ENCODE measurements around the gene GSTO2.
"Not testable (repeated sequence)": the region's sequence is repeated elsewhere in the genome, so short reads cannot be mapped to it uniquely, and the experiment has no call there.

Gene GSTO2

GRCh38 chr10:104242545-104242944 is 26.4 kb upstream of the GSTO2 start:
- Histone ChIP-seq H3K36me3 (ENCODE audit: control insufficient read depth, insufficient read depth, low read length) (no peaks in the 10 kb centered on the region), H3K9ac (ENCODE audit: low read depth, low read length) (no peak overlapping the region), H3K9me3 (ENCODE audit: control insufficient read depth, insufficient read depth, low read length) (no peaks in the 10 kb centered on the region), H3K27ac (ENCODE audit: low read depth, low read length) (no peak overlapping the region), H3K27me3 (ENCODE audit: control insufficient read depth, insufficient read depth, low read length) (no peaks in the 10 kb centered on the region), H3K4me3 (ENCODE audit: low read depth, low read length) (no peak overlapping the region), H3K4me1 (ENCODE audit: control insufficient read depth, insufficient read depth, low read length) (no peaks in the 10 kb centered on the region)

GRCh38 chr10:104243009-104243408 is 26.0 kb upstream of the GSTO2 start:
- H3K9ac ChIP-seq (ENCODE audit: low read depth, low read length); H3K27me3 ChIP-seq (ENCODE audit: control insufficient read depth, insufficient read depth, low read length); H3K36me3 ChIP-seq (ENCODE audit: control insufficient read depth, insufficient read depth, low read length); H3K4me3 ChIP-seq (ENCODE audit: low read depth, low read length); H3K4me1 ChIP-seq (ENCODE audit: control insufficient read depth, insufficient read depth, low read length); H3K9me3 ChIP-seq (ENCODE audit: control insufficient read depth, insufficient read depth, low read length); H3K27ac ChIP-seq (ENCODE audit: low read depth, low read length): not testable (repeated sequence)

GRCh38 chr10:104243512-104243911 is 25.5 kb upstream of the GSTO2 start:
- Histone ChIP-seq H3K27me3 (ENCODE audit: control insufficient read depth, insufficient read depth, low read length) (no peaks in the 10 kb centered on the region), H3K4me3 (ENCODE audit: low read depth, low read length) (no peak overlapping the region)

GRCh38 chr10:104245066-104245632 is 23.8 kb upstream of the GSTO2 start:
- Histone ChIP-seq H3K4me3 (ENCODE audit: low read depth, low read length) (no peak overlapping the region), H3K27me3 (ENCODE audit: control insufficient read depth, insufficient read depth, low read length) (no peaks in the 10 kb centered on the region), H3K27ac (ENCODE audit: low read depth, low read length) (no peak overlapping the region), H3K9me3 (ENCODE audit: control insufficient read depth, insufficient read depth, low read length) (no peaks in the 10 kb centered on the region), H3K9ac (ENCODE audit: low read depth, low read length) (no peak overlapping the region), H3K4me1 (ENCODE audit: control insufficient read depth, insufficient read depth, low read length) (no peaks in the 10 kb centered on the region), H3K36me3 (ENCODE audit: control insufficient read depth, insufficient read depth, low read length) (no peaks in the 10 kb centered on the region)

More at GRCh38 chr10:104243512-104243911, 25.5 kb upstream of the GSTO2 start:
- H3K4me1 ChIP-seq (ENCODE audit: control insufficient read depth, insufficient read depth, low read length), result no peaks in the 10 kb centered on the region
- no peaks in the 10 kb centered on the region for H3K36me3 ChIP-seq (ENCODE audit: control insufficient read depth, insufficient read depth, low read length)
- no peak overlapping the region for H3K9ac ChIP-seq (ENCODE audit: low read depth, low read length)
- H3K9me3 ChIP-seq (ENCODE audit: control insufficient read depth, insufficient read depth, low read length), result no peaks in the 10 kb centered on the region
- no peak overlapping the region for H3K27ac ChIP-seq (ENCODE audit: low read depth, low read length)

- no peaks in the 10 kb centered on the region for H3K9me3 ChIP-seq (ENCODE audit: control insufficient read depth, insufficient read depth, low read length)
- no peaks in the 10 kb centered on the region for H3K36me3 ChIP-seq (ENCODE audit: control insufficient read depth, insufficient read depth, low read length)
Observed at GRCh38 chr10:104246976-104247375, 22.0 kb upstream of the GSTO2 start.

GRCh38 chr10:104247513-104248146 is 21.4 kb upstream of the GSTO2 start:
- H3K9me3 ChIP-seq (ENCODE audit: control insufficient read depth, insufficient read depth, low read length), result no peaks in the 10 kb centered on the region
- peaks cover 3% of the 10 kb centered on the region; the same call in 1 of the 2 replicates for H3K27me3 ChIP-seq (ENCODE audit: control insufficient read depth, insufficient read depth, low read length)
- H3K9ac ChIP-seq (ENCODE audit: low read depth, low read length), result no peak overlapping the region
- no peaks in the 10 kb centered on the region for H3K36me3 ChIP-seq (ENCODE audit: control insufficient read depth, insufficient read depth, low read length)
- H3K4me1 ChIP-seq (ENCODE audit: control insufficient read depth, insufficient read depth, low read length), result peaks cover 15% of the 10 kb centered on the region
- H3K4me3 ChIP-seq (ENCODE audit: low read depth, low read length), result no peak overlapping the region
- no peak overlapping the region for H3K27ac ChIP-seq (ENCODE audit: low read depth, low read length)

More at GRCh38 chr10:104246976-104247375, 22.0 kb upstream of the GSTO2 start:
- no peaks in the 10 kb centered on the region for H3K27me3 ChIP-seq (ENCODE audit: control insufficient read depth, insufficient read depth, low read length)
- H3K9ac ChIP-seq (ENCODE audit: low read depth, low read length), result no peak overlapping the region
- H3K4me3 ChIP-seq (ENCODE audit: low read depth, low read length), result no peak overlapping the region
- H3K4me1 ChIP-seq (ENCODE audit: control insufficient read depth, insufficient read depth, low read length), result peaks cover 10% of the 10 kb centered on the region
- H3K27ac ChIP-seq (ENCODE audit: low read depth, low read length), result no peak overlapping the region

- not testable (repeated sequence) for H3K27ac ChIP-seq (ENCODE audit: low read depth, low read length)
Observed at GRCh38 chr10:104248931-104249330, 20.1 kb upstream of the GSTO2 start.

GRCh38 chr10:104250371-104250770 is 18.6 kb upstream of the GSTO2 start:
- peaks cover 31% of the 10 kb centered on the region for H3K4me1 ChIP-seq (ENCODE audit: control insufficient read depth, insufficient read depth, low read length)
- H3K9ac ChIP-seq (ENCODE audit: low read depth, low read length), result no peak overlapping the region
- no peaks in the 10 kb centered on the region for H3K9me3 ChIP-seq (ENCODE audit: control insufficient read depth, insufficient read depth, low read length)
- H3K4me3 ChIP-seq (ENCODE audit: low read depth, low read length), result no peak overlapping the region
- no peak overlapping the region for H3K27ac ChIP-seq (ENCODE audit: low read depth, low read length)
- no peaks in the 10 kb centered on the region for H3K36me3 ChIP-seq (ENCODE audit: control insufficient read depth, insufficient read depth, low read length)
- peaks cover 8% of the 10 kb centered on the region for H3K27me3 ChIP-seq (ENCODE audit: control insufficient read depth, insufficient read depth, low read length)

More at GRCh38 chr10:104248931-104249330, 20.1 kb upstream of the GSTO2 start:
- not testable (repeated sequence) for H3K9ac ChIP-seq (ENCODE audit: low read depth, low read length); H3K9me3 ChIP-seq (ENCODE audit: control insufficient read depth, insufficient read depth, low read length); H3K27me3 ChIP-seq (ENCODE audit: control insufficient read depth, insufficient read depth, low read length); H3K4me3 ChIP-seq (ENCODE audit: low read depth, low read length); H3K36me3 ChIP-seq (ENCODE audit: control insufficient read depth, insufficient read depth, low read length)
- peaks cover 28% of the 10 kb centered on the region for H3K4me1 ChIP-seq (ENCODE audit: control insufficient read depth, insufficient read depth, low read length)

- no peak overlapping the region for H3K27ac ChIP-seq (ENCODE audit: low read depth, low read length)
- H3K27me3 ChIP-seq (ENCODE audit: control insufficient read depth, insufficient read depth, low read length), result peaks cover 8% of the 10 kb centered on the region
- H3K9ac ChIP-seq (ENCODE audit: low read depth, low read length), result no peak overlapping the region
- no peaks in the 10 kb centered on the region for H3K36me3 ChIP-seq (ENCODE audit: control insufficient read depth, insufficient read depth, low read length)
- no peaks in the 10 kb centered on the region for H3K9me3 ChIP-seq (ENCODE audit: control insufficient read depth, insufficient read depth, low read length)
- peaks cover 40% of the 10 kb centered on the region for H3K4me1 ChIP-seq (ENCODE audit: control insufficient read depth, insufficient read depth, low read length)
- H3K4me3 ChIP-seq (ENCODE audit: low read depth, low read length), result no peak overlapping the region
Observed at GRCh38 chr10:104251443-104251842, 17.5 kb upstream of the GSTO2 start.

- no peaks in the 10 kb centered on the region for H3K36me3 ChIP-seq (ENCODE audit: control insufficient read depth, insufficient read depth, low read length)
- H3K9ac ChIP-seq (ENCODE audit: low read depth, low read length), result no peak overlapping the region
- H3K27me3 ChIP-seq (ENCODE audit: control insufficient read depth, insufficient read depth, low read length), result peaks cover 8% of the 10 kb centered on the region
- no peak overlapping the region for H3K4me3 ChIP-seq (ENCODE audit: low read depth, low read length)
- H3K27ac ChIP-seq (ENCODE audit: low read depth, low read length), result peak overlapping the region; percentile 84
- H3K4me1 ChIP-seq (ENCODE audit: control insufficient read depth, insufficient read depth, low read length), result peaks cover 45% of the 10 kb centered on the region
- H3K9me3 ChIP-seq (ENCODE audit: control insufficient read depth, insufficient read depth, low read length), result no peaks in the 10 kb centered on the region
Observed at GRCh38 chr10:104252368-104252767, 16.6 kb upstream of the GSTO2 start.

- Histone ChIP-seq H3K36me3 (ENCODE audit: control insufficient read depth, insufficient read depth, low read length) (peaks cover 4% of the 10 kb centered on the region; the same call in 1 of the 2 replicates), H3K9me3 (ENCODE audit: control insufficient read depth, insufficient read depth, low read length) (no peaks in the 10 kb centered on the region), H3K4me1 (ENCODE audit: control insufficient read depth, insufficient read depth, low read length) (peaks cover 45% of the 10 kb centered on the region), H3K4me3 (ENCODE audit: low read depth, low read length) (peak overlapping the region; percentile 71; the same call in 1 of the 2 replicates), H3K27me3 (ENCODE audit: control insufficient read depth, insufficient read depth, low read length) (peaks cover 8% of the 10 kb centered on the region), H3K9ac (ENCODE audit: low read depth, low read length) (no peak overlapping the region), H3K27ac (ENCODE audit: low read depth, low read length) (peak overlapping the region; percentile 84)
Observed at GRCh38 chr10:104253106-104253505, 15.9 kb upstream of the GSTO2 start.

Measured in HUES48 (cell line).